OCI-M1 (cell line): ENCODE data around the gene GNA12.

ENCODE experiments used
- DNase-seq: peaks from one replicate; lab custom pipeline; 2025; lab: John Stamatoyannopoulos, UW

GNA12 gene

GRCh38 chr7:2777898-2778535 lies 66.1 kb downstream of the GNA12 start:
- no peak for DNase-seq

- DNase-seq, result no peak
Measured at GRCh38 chr7:2776401-2776800, 67.7 kb downstream of the GNA12 start.

GRCh38 chr7:2775785-2776184 lies 68.3 kb downstream of the GNA12 start:
- no peak for DNase-seq

GRCh38 chr7:2775376-2775775 lies 68.7 kb downstream of the GNA12 start:
- DNase-seq, result no peak

GRCh38 chr7:2774935-2775334 lies 69.2 kb downstream of the GNA12 start:
- no peak for DNase-seq

- no peak for DNase-seq
Measured at GRCh38 chr7:2774280-2774679, 69.8 kb downstream of the GNA12 start.

- no peak for DNase-seq
Measured at GRCh38 chr7:2773608-2774007, 70.5 kb downstream of the GNA12 start.

GRCh38 chr7:2771274-2771731 lies 72.8 kb downstream of the GNA12 start:
- DNase-seq, result peak; percentile 85

- no peak for DNase-seq
Measured at GRCh38 chr7:2764621-2765020, 79.5 kb downstream of the GNA12 start.

- DNase-seq, result no peak
Measured at GRCh38 chr7:2763597-2763996, 80.5 kb downstream of the GNA12 start.

- DNase-seq, result no peak
Measured at GRCh38 chr7:2761801-2762497, 82.2 kb downstream of the GNA12 start.

GRCh38 chr7:2761131-2761624 lies 82.9 kb downstream of the GNA12 start:
- DNase-seq, result no peak

GRCh38 chr7:2760098-2760889 lies 83.8 kb downstream of the GNA12 start:
- DNase-seq, result peak; percentile 54

GRCh38 chr7:2759736-2760097 lies 84.4 kb downstream of the GNA12 start:
- DNase-seq, result no peak

- no peak for DNase-seq
Measured at GRCh38 chr7:2758673-2759616, 85.2 kb downstream of the GNA12 start.

- DNase-seq, result peak; percentile 91
Measured at GRCh38 chr7:2757904-2758672, 86.0 kb downstream of the GNA12 start.

- no peak for DNase-seq
Measured at GRCh38 chr7:2757361-2757903, 86.7 kb downstream of the GNA12 start.

- DNase-seq, result no peak
Measured at GRCh38 chr7:2755531-2755930, 88.6 kb downstream of the GNA12 start.

GRCh38 chr7:2754912-2755311 lies 89.2 kb downstream of the GNA12 start:
- DNase-seq, result no peak

- no peak for DNase-seq
Measured at GRCh38 chr7:2754086-2754485, 90.0 kb downstream of the GNA12 start.

GRCh38 chr7:2753148-2753547 lies 91.0 kb downstream of the GNA12 start:
- DNase-seq, result no peak
